GM18502 (cell line): ENCODE results near the gene STT3B.

ENCODE experiments used
- ATAC-seq: cut with Tn5 transposase; IDR thresholded peaks from one replicate; pipeline ENCODE4 v1.9.1; 2021; ENCODE audit warnings: mild to moderate bottlenecking; ENCODE audit not compliant: unreplicated experiment, poor library complexity

STT3B gene

DNA sequence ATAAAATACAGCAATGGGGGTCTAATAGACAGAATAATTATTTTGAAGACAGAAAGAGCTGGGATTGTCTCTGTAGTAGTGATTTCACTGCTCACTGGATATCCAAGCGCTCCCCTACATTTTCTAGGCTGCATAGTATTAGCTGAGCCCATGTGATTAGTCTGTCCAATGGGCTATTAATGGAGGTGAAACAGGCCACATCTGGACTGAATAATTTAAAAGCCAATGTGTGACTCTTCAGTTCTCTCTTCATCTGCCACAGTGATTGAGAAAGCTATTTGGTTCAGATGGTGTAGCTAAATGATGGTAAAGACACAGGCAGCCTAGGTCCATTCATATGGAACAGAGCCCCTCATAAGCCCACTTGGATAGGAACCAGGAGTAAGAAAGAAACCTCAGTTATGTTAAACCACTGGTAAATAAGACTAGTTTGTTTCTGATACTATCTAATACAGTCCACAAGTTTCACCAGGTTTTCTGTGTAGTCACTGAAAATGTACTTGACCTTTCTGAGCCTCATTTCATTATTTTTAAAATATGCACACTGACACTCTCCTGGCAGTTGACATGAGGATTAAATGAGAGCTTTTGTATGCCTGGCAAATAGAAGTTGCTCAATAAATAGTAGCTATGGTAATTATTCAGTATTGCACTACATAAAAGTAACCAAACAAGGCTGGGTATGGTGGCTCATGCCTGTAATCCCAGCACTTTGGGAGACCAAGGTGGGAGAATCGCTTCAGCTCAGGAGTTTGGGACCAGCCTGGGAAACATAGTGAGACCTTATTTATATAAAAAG lies 17.0 kb upstream of the STT3B start:
- ATAC-seq: no peak

- no peak for ATAC-seq
Measured at GRCh38 chr3:31516757-31517156, 16.0 kb upstream of the STT3B start.

DNA sequence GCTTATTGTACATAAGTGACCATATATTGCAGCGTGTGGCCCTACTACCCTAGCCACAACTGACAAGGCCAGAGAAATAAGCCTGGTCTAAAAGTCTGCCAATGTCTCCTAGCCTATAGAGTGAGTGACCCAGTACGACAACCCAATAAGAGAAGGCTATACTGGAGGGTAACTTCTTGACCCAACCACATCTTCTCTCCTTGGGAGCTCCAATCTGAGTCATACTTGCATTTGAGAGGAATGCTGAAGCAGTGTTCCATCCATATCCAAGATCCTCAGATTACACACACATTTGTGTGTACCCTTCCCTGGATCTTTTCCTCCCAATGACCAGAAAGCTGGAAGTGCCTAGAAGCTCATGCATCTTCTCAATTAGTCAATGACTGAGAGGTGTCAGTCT lies 11.3 kb upstream of the STT3B start:
- ATAC-seq: no peak

- ATAC-seq: no peak
Measured at GRCh38 chr3:31522152-31522551, 10.6 kb upstream of the STT3B start.

- ATAC-seq: no peak
Measured at GRCh38 chr3:31523543-31523942, 9.2 kb upstream of the STT3B start.

DNA sequence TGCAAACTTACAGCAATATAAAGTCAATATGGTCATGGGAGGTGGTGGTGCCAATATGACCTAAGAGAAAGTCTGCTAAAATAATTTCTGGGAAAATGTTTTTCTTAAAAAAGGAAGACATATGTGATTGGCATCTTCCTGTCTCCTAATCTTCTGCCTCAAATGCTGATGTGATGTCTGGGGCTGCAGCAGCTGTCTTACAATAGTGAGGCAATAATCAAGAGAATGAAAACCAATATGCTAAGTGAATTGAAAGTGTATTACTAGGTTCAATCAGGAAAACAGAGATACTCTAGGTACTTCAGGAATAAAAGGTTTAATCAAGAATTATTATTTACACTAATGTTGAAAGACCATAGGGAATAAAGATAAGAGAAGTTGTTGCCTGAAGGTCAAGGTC lies 7.2 kb upstream of the STT3B start:
- no peak for ATAC-seq

DNA sequence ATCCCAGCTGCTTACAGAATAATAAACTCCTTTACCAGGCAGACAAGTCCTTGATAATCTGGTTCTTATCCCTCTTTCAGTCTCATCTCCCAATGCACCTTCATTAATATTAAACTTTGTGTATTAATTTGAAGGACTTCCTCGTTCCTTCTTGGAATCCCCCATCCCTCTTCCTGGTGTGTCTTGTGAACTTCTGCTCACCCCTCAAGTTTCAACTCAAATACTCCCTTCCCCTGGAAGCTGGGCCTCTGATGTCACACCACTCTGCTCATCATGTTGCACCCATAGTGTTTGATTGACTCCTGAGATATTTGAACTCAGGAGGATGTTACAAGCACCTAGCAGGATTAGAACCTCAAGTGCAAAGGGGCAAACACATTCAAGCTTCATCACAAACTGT lies 3.3 kb upstream of the STT3B start:
- no peak for ATAC-seq

DNA sequence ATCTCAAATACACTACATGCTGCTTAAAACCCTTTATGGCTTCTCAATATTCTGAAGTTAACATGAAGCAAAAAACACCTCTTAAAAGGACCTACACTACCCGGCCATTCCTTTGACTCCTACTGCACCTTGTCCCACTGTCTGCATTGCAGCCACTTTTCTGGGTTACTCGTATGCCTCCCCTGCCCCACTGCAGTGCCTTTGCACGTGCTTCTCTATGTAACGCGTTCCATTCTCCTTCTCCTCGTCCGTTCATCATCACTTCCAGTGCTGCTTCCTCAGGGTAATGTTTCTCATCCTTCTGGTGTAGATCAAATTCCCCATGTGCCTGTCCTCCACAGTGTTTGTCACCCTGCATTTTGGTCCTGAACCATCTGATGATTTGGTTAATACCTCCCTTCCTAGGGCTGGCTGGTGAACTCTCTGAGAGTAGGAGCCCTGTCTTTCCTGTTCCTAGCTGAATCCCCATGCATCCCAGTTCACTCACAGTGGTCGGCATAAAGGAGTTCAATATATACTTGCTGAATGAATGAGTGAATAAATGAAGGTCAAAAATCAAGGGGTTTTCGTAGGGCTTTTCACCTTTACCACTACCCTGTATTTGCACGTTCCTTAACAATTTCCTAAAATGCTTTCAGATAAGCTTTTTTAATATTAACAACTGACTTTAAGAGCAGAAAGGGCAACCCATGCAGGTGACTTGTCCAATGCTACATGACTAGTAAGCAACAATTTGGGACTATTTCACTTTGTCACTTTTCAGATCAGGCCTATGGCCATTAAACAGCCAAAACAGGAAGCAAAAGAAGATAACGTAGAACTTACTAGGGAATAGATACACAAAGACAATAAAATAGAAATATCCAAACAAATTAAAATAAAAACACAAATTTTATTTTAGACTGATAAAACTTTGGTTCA lies 2.4 kb upstream of the STT3B start:
- ATAC-seq: no peak

DNA sequence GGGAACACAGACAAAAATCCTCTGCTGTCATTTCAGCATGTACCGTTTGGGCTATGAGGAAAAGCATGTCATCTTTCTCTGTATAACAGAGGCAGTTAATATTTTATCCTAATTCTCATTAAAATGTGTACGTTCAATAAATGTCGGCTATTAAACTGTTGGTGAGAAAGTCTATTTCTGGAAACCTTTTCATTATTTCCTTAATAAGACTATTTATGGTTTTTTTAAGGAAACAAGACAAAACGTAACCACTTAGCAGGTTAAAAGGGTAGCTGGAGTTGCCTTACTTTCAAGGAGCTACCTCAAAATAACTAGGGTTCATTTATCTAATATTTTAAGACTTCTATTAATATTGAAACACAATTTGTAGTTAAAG lies 1.8 kb upstream of the STT3B start:
- ATAC-seq: no peak

DNA sequence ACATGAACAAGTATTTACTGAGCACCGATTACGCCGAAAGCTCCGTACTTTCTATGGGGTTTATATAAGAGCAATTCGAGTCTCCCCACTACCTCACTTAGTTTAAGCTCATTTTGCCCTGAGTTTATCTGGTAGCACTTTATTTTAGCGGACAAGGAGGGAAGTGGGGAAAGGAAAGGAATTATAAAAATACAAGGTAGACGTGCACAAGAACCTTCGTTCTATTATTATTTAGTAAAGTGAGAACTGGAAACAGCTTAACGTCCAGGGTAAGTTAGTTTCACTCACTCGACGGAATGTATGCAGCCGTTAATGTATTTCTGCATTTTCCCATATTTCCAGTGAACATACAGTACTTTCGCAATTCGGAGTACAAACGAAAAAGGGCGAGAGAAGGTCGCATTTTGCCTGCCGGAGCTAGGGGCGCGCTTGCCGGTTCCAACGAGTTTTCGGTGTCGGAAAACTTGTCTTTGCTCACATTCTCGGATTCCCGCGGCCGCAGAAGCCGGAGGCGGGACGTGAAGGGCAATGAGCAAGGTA lies 1.2 kb upstream of the STT3B start:
- ATAC-seq: no peak

DNA sequence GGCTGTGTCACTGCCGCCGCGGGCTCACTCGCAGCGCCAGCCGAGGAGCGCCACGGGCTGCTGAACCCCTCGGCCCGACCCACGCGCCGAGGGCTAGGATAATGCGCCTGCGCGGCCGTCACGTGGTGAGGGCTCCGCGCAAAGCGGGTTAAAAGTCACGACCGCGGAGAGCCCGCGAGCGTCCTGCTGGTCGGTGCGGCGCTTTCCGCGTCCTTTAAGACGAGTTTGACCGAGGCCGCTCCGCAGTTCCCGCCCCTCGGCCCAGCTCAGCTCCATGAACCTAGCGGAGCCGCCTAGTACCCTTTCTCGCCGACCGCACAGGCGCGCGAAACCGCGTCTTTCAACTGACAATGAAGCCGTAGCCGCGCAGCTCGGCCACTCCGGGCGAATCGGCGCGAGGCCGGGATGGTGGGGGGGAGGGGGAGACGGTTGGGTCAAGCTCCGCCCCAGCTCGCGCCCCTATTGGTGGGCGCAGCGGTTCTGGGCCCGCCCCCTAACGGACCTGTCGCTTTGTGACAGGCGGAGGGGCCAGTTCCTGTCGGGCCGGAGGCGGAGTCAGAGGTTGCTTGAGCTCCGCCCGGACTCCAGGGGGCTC lies 636 bp upstream of the STT3B start:
- ATAC-seq: peak; percentile 85

GRCh38 chr3:31533169-31534064 lies 692 bp downstream of the STT3B start:
- peak; percentile 3 for ATAC-seq

GRCh38 chr3:31534065-31534425 lies 1.3 kb downstream of the STT3B start:
- ATAC-seq: no peak

- ATAC-seq: no peak
Measured at GRCh38 chr3:31536497-31536896, 3.8 kb downstream of the STT3B start.

DNA sequence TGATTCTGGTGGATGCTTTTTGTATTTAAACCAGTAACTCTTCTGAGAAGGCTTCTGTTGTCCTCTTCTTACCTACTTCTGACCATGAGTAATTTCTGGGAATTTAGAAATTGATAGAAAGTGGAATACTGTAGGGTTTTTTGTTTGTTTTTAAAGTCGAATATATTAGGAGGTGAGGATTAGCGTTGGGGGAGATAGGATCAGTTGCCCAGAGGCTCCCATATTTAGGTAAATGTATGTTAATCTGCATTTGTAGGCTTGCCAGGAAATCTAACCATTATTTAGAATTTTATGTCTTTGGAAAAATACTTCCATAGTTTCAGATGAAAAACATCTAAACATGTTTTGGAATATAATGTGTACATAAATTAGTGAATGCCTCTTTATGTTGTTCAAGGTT lies 6.1 kb downstream of the STT3B start:
- ATAC-seq: no peak

- no peak for ATAC-seq
Measured at GRCh38 chr3:31539275-31539674, 6.5 kb downstream of the STT3B start.

DNA sequence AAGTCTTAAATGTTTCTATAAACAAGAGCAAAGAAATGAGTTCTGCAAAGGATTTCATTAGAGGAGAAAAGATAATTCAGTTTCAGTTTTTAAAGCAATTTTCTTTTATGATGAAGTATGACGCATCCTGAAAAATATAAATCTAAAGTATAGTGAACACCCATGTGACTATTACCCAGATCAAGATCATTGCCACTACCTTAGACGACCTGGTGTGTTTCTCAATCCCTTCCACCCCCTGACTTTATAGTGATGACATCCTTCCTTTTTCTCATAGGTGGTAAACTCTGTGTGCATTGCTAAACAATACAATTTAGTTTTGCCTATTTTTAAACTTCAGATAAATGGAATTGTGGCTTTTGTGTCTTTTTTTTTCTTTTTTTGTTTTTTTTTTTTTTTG lies 8.4 kb downstream of the STT3B start:
- no peak for ATAC-seq

DNA sequence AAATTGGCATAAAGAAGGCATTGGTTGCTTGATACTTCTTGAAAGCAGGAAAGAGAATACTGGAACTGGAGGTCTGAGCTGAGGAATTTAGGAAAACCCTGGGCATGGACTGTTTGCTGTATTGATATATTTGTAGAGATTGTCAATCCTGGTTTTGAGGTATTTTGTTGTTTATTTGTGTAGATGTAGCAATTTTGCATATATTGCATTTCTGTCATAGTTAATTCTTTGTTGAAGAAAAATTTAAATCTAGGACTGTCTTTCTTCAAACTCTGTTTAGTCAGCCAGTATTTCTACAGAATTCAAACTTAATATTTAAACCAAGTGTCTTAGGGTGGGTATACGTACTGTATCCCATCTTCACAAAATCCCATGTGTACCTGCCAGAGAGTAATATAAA lies 9.5 kb downstream of the STT3B start:
- no peak for ATAC-seq

DNA sequence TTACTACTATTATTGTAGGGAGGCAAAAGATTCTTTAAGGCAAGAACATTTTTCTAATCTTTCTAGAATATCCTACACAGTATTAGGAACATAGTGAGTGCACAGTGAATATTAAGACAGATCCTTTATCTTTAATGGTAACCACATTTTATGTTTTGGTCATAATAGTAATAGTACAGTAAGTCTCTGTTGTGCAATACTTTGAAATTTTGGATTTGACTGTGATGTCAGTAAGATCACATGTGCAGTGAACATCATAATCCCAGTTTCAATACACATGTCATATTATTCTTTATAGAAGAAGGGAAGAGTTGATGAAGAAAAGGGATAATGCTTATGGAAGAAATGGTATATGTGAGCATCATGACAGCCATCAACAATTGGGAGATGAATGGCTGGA lies 10.7 kb downstream of the STT3B start:
- no peak for ATAC-seq

DNA sequence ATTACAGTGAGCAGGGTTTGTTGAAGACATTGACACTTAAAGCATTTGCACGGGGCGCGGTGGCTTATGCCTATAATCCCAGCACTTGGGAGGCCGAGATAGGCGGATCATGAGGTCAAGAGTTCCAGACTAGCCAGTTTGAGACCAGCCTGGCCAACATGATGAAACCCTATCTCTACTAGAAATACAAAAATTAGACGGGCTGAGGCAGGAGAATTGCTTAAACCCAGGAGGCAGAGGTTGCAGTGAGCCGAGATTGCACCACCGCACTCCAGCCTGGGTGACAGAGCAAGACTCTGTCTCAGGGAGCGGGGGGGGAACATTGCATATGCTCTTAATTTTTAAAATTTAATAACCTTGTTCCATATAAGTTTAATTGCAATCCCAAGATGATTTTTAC lies 11.9 kb downstream of the STT3B start:
- no peak for ATAC-seq
